CD14-positive monocyte (primary cell): ENCODE results near the gene PAGR1. TPM values are rescaled to one million over a fixed set of nuclear protein-coding genes. Genes with fewer than 3 reads are reported as not detected.

Experiments used
- DNase-seq, 3 donors: peaks; one replicate each; pipeline ENCODE4 v3.0.0-alpha.2; 2011 to 2022
- H2AFZ ChIP-seq: 2 replicates; pipeline ENCODE4 v1.6.0; 2012; ENCODE audit warnings: mild to moderate bottlenecking, low read depth, low read length, inconsistent platforms; ENCODE audit not compliant: insufficient read depth, poor library complexity, severe bottlenecking
- H3K27ac ChIP-seq, 2 donors: 1 replicate in 1 of 2; 2 replicates in 1 of 2; pipeline ENCODE4 v1.5.1; 2012 to 2013; ENCODE audit warnings: low read length in 2 of 2, control low read depth in 1 of 2, inconsistent platforms in 1 of 2, low read depth in 1 of 2, mild to moderate bottlenecking in 1 of 2
- H3K27me3 ChIP-seq, 2 donors: one replicate each; pipeline versions ENCODE4 v1.6.0 to v1.6.1; 2011 to 2013; ENCODE audit warnings: low read length in 2 of 2; ENCODE audit not compliant: control insufficient read depth in 2 of 2, insufficient read depth in 2 of 2
- H3K36me3 ChIP-seq, 2 donors: replicated peaks in 1 of 2; 1 replicate in 1 of 2; 2 replicates in 1 of 2; pipeline versions ENCODE4 v1.5.1 to v1.6.1; 2012 to 2013; ENCODE audit warnings: low read length in 2 of 2, control low read depth in 1 of 2, inconsistent platforms in 1 of 2, mild to moderate bottlenecking in 1 of 2; ENCODE audit not compliant: insufficient read depth in 2 of 2, control insufficient read depth in 1 of 2
- H3K4me1 ChIP-seq, 2 donors: 1 replicate in 1 of 2; 2 replicates in 1 of 2; pipeline versions ENCODE4 v1.5.1 to v1.6.1; 2012 to 2013; ENCODE audit warnings: low read length in 2 of 2, control low read depth in 1 of 2, inconsistent platforms in 1 of 2, mild to moderate bottlenecking in 1 of 2, moderate library complexity in 1 of 2; ENCODE audit not compliant: insufficient read depth in 2 of 2, control insufficient read depth in 1 of 2
- H3K4me2 ChIP-seq: replicated peaks from 2 replicates; pipeline ENCODE3; 2012; ENCODE audit warnings: low read length, moderate library complexity, mild to moderate bottlenecking; ENCODE audit not compliant: poor library complexity, severe bottlenecking; ENCODE audit errors: extremely low read depth
- H3K4me3 ChIP-seq, 3 experiments: fragments of 200-600 bp in 1 of 3; sonication (generic) in 1 of 3; replicated peaks in 1 of 3; 1 replicate in 2 of 3; 2 replicates in 1 of 3; pipeline ENCODE4 v1.5.1; 2011 to 2013; ENCODE audit warnings: low read length in 3 of 3, mild to moderate bottlenecking in 3 of 3, control low read depth in 2 of 3, low read depth in 2 of 3, inconsistent platforms in 1 of 3, moderate library complexity in 1 of 3
- H3K79me2 ChIP-seq: 2 replicates; pipeline ENCODE4 v1.6.0; 2012; ENCODE audit warnings: mild to moderate bottlenecking, control low read depth, inconsistent platforms, low read length, moderate library complexity; ENCODE audit not compliant: insufficient read depth
- H3K9ac ChIP-seq: 2 replicates; pipeline ENCODE4 v1.6.0; 2017; ENCODE audit warnings: low read length, mild to moderate bottlenecking; ENCODE audit not compliant: insufficient read depth, poor library complexity, severe bottlenecking
- H3K9me3 ChIP-seq, 2 donors: replicated peaks in 1 of 2; 1 replicate in 1 of 2; 2 replicates in 1 of 2; pipeline versions ENCODE4 v1.5.1 to v1.6.1; 2012 to 2013; ENCODE audit warnings: low read length in 2 of 2, control low read depth in 1 of 2; ENCODE audit not compliant: control insufficient read depth in 1 of 2, insufficient read depth in 1 of 2
- H4K20me1 ChIP-seq: 2 replicates; pipeline ENCODE4 v1.6.0; 2012; ENCODE audit warnings: mild to moderate bottlenecking, low read length, control low read depth, moderate library complexity; ENCODE audit not compliant: insufficient read depth
- H3K27ac Mint-ChIP-seq, 7 donors: one replicate each; pipeline ENCODE4 v1.8.0; 2020; ENCODE audit warnings: mild to moderate bottlenecking in 7 of 7, mixed read lengths in 7 of 7, moderate library complexity in 6 of 7, inconsistent platforms in 2 of 7
- H3K27me3 Mint-ChIP-seq, 3 donors: one replicate each; pipeline ENCODE4 v1.8.0; 2021 to 2022; ENCODE audit warnings: low read depth in 3 of 3, mild to moderate bottlenecking in 3 of 3, mixed read lengths in 3 of 3, moderate library complexity in 3 of 3, inconsistent platforms in 1 of 3
- H3K36me3 Mint-ChIP-seq, 2 donors: one replicate each; pipeline ENCODE4 v1.8.0; 2020; ENCODE audit warnings: mixed read lengths in 2 of 2, inconsistent platforms in 1 of 2, mild to moderate bottlenecking in 1 of 2
- H3K4me1 Mint-ChIP-seq: one replicate; pipeline ENCODE4 v1.8.0; 2020; ENCODE audit warnings: mild to moderate bottlenecking, mixed read lengths
- H3K4me3 Mint-ChIP-seq, 2 donors: one replicate each; pipeline ENCODE4 v1.8.0; 2020; ENCODE audit warnings: mild to moderate bottlenecking in 2 of 2, mixed read lengths in 2 of 2, moderate library complexity in 1 of 2
- H3K9me3 Mint-ChIP-seq, 7 donors: one replicate each; pipeline ENCODE4 v1.8.0; 2020 to 2022; ENCODE audit warnings: mixed read lengths in 7 of 7, mild to moderate bottlenecking in 6 of 7, moderate library complexity in 6 of 7, inconsistent platforms in 2 of 7
- CTCF ChIP-seq: fragments of 200-600 bp; IDR thresholded peaks from one replicate; pipeline ENCODE4 v1.8.0; 2022; ENCODE audit warnings: antibody characterized with exemption, mild to moderate bottlenecking
- WGBS: methylation state at CpG from one replicate; pipeline ENCODE4 v1.1.5; 2013; ENCODE audit warnings: missing lambda C conversion rate; ENCODE audit not compliant: insufficient coverage; 5-methylcytosine and 5-hydroxymethylcytosine counted together
- intact Hi-C, 2 donors: fragments of 100-400 bp; cut with micrococcal nuclease; formaldehyde crosslinking; loops; one replicate each; pipeline versions ENCODE4 v1.15.0 to v1.15.1; 2023
- polyA plus RNA-seq, 3 donors: library from polyadenylated mRNA; depleted of rRNA in 1 of 3; unstranded in 2 of 3; stranded (reverse) in 1 of 3; fragments of 300-500 nt in 2 of 3; fragments of >200 nt in 1 of 3; fragmentation: Illumina TruSeq in 2 of 3; gene quantifications; 1 replicate in 2 of 3; 2 replicates in 1 of 3; pipeline ENCODE4 v1.2.3, GENCODE V29; 2012 to 2021

The PAGR1 gene
- polyA plus RNA-seq, 3 donors: 12.6 to 43.4 (median 36.3) TPM

GRCh38 chr16:29857133-29857760 lies 41.3 kb downstream of the PAGR1 start:
- Histone ChIP-seq H3K4me1 (peaks cover 6 to 15% of the 10 kb centered on the region in 2 donors), H4K20me1 (peaks cover 22% of the 10 kb centered on the region), H3K4me3 (no peak overlapping the region), H3K4me2 (no peak overlapping the region), H3K9me3 (no peaks in the 10 kb centered on the region), H3K36me3 (peaks cover 30 to 34% of the 10 kb centered on the region in 2 donors), H3K79me2 (peaks cover 15% of the 10 kb centered on the region), H3K27ac (no peak overlapping the region), H2AFZ (no peak overlapping the region), H3K27me3 (no peaks in the 10 kb centered on the region), H3K9ac (no peak overlapping the region)
- intact Hi-C loops: no loop called here
- H3K4me1 Mint-ChIP-seq: peaks cover 15% of the 10 kb centered on the region
- no peak for TF ChIP-seq CTCF
- no peak for DNase-seq
- H3K27me3 Mint-ChIP-seq: peaks cover 0 to 3% (median 2%) of the 10 kb centered on the region in 3 donors
- WGBS: 81% methylated on average over 5 of the region's 7 CpGs
- peaks cover 0 to under 1% (median 0%) of the 10 kb centered on the region in 7 donors for H3K9me3 Mint-ChIP-seq
- no peak overlapping the region for H3K27ac Mint-ChIP-seq
- H3K4me3 Mint-ChIP-seq: no peak overlapping the region
- H3K36me3 Mint-ChIP-seq: peaks cover 33 to 40% of the 10 kb centered on the region in 2 donors

DNA sequence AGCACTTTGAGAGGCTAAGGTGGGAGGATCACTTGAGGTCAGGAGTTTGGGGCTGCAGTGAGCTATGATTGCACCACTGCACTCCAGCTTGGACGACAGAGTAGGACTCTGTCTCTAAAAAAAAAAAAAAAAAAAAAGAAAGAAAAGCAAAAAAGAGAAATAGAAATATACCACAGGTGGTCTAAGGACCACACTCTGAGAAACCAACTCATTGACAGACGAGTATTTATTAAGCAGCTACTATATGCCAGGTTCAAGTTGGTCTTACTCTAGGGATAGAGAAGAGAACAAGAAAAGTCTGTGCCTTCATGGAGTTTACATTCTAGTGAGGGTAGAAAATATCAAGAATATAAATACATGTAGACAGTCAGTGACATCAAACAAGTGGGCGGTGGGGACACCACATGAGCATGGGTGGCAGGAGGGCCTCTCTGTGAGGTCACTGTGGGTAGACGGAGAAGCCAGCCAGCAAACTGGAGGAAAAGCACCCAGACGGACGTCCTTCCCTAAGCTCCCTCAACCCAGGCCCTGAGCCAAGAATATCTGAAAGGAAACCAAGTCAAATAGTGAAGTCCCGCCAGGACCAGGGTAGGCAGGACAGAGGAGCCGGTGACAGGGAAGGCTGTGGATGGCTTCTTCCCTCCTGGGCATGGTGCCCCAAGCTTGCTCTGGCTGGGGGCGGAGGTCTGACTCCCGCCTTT lies 42.3 kb downstream of the PAGR1 start:
- H3K4me1 Mint-ChIP-seq: peaks cover 19% of the 10 kb centered on the region

More for the DNA sequence above, 42.3 kb downstream of the PAGR1 start:
- Histone ChIP-seq H4K20me1 (peaks cover 23% of the 10 kb centered on the region), H3K4me1 (peaks cover 9 to 19% of the 10 kb centered on the region in 2 donors), H3K9me3 (no peaks in the 10 kb centered on the region), H2AFZ (no peak overlapping the region), H3K36me3 (peaks cover 30 to 34% of the 10 kb centered on the region in 2 donors), H3K4me3 (no peak overlapping the region), H3K79me2 (peaks cover 23% of the 10 kb centered on the region), H3K9ac (no peak overlapping the region), H3K27me3 (no peaks in the 10 kb centered on the region), H3K27ac (no peak overlapping the region), H3K4me2 (no peak overlapping the region)
- no peak overlapping the region for H3K4me3 Mint-ChIP-seq
- H3K9me3 Mint-ChIP-seq: peaks cover 0 to 2% (median 0%) of the 10 kb centered on the region in 7 donors
- 83% methylated on average over 1 of the region's 10 CpGs for WGBS
- H3K27me3 Mint-ChIP-seq: peaks cover 0 to 3% (median 2%) of the 10 kb centered on the region in 3 donors
- H3K36me3 Mint-ChIP-seq: peaks cover 33 to 40% of the 10 kb centered on the region in 2 donors
- DNase-seq: no peak
- intact Hi-C loops: no loop called here
- H3K27ac Mint-ChIP-seq: peak overlapping the region in 2 of 7 donors; percentile 14 to 25
- no peak for TF ChIP-seq CTCF
